Omental fat pad (tissue), 4 donors: ENCODE data around the gene SLC16A13. TPM values are rescaled to one million over a fixed set of nuclear protein-coding genes. Genes with fewer than 3 reads are reported as not detected.

Experiments used
- ATAC-seq: fragments of 150-250 bp; one replicate; pipeline ENCODE4 v1.9.1; 2016; ENCODE audit warnings: mild to moderate bottlenecking, moderate library complexity; ENCODE audit not compliant: low FRiP score
- DNase-seq: peaks from one replicate; pipeline ENCODE4 v3.0.0-alpha.2; 2019; ENCODE audit warnings: low spot score
- total RNA-seq, 4 donors: library from RNA; depleted of rRNA; stranded (reverse); fragments of >200 nt; gene quantifications; one replicate each; pipeline ENCODE4 v1.1.0, GENCODE V29; 2016
- TF ChIP-seq, protein P1 (sequence below), 3 donors: fragments of 450-650 bp; IDR thresholded peaks; one replicate each; pipeline ENCODE4 v1.5.1; 2016 to 2017; ENCODE audit warnings: antibody characterized with exemption in 3 of 3, mild to moderate bottlenecking in 3 of 3, moderate library complexity in 2 of 3

The SLC16A13 gene
- total RNA-seq, 4 donors from 2014 or later: 0.74 to 2.2 (median 1.5) TPM

DNA sequence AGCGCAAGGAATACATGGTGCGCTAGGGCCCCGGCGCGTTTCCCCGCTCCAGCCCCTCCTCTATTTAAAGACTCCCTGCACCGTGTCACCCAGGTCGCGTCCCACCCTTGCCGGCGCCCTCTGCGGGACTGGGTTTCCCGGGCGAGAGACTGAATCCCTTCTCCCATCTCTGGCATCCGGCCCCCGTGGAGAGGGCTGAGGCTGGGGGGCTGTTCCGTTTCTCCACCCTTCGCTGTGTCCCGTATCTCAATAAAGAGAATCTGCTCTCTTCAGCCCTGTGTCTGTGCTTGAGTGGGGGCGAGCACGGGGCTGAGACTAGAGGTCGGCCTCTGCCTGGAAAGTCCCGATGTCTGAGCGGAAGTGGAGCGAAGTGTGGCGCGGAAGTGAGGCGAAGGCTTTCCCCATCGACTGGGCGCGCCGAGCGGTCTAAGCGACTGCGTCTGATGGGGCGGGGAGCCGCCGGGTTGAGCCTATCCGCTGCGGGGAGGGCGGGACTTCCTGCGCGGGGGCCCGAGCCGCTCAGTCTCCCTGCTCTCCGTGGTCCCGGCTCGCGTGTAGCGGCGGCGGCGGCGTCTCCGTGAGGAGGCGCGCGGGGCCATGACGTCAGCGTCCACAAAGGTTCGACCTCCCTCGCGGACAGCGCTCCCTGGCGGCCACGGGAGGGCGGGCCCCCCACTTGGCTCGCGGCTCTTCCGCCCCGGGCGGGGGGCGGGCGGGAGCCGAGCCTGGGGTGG, 21.4 kb upstream of the SLC16A13 start:
- DNase-seq (peak; percentile 90), ATAC-seq (peak; percentile 95)
- TF ChIP-seq, protein P1, sequence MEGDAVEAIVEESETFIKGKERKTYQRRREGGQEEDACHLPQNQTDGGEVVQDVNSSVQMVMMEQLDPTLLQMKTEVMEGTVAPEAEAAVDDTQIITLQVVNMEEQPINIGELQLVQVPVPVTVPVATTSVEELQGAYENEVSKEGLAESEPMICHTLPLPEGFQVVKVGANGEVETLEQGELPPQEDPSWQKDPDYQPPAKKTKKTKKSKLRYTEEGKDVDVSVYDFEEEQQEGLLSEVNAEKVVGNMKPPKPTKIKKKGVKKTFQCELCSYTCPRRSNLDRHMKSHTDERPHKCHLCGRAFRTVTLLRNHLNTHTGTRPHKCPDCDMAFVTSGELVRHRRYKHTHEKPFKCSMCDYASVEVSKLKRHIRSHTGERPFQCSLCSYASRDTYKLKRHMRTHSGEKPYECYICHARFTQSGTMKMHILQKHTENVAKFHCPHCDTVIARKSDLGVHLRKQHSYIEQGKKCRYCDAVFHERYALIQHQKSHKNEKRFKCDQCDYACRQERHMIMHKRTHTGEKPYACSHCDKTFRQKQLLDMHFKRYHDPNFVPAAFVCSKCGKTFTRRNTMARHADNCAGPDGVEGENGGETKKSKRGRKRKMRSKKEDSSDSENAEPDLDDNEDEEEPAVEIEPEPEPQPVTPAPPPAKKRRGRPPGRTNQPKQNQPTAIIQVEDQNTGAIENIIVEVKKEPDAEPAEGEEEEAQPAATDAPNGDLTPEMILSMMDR (IDR thresholded peaks at IDR 0.05): no peak

DNA sequence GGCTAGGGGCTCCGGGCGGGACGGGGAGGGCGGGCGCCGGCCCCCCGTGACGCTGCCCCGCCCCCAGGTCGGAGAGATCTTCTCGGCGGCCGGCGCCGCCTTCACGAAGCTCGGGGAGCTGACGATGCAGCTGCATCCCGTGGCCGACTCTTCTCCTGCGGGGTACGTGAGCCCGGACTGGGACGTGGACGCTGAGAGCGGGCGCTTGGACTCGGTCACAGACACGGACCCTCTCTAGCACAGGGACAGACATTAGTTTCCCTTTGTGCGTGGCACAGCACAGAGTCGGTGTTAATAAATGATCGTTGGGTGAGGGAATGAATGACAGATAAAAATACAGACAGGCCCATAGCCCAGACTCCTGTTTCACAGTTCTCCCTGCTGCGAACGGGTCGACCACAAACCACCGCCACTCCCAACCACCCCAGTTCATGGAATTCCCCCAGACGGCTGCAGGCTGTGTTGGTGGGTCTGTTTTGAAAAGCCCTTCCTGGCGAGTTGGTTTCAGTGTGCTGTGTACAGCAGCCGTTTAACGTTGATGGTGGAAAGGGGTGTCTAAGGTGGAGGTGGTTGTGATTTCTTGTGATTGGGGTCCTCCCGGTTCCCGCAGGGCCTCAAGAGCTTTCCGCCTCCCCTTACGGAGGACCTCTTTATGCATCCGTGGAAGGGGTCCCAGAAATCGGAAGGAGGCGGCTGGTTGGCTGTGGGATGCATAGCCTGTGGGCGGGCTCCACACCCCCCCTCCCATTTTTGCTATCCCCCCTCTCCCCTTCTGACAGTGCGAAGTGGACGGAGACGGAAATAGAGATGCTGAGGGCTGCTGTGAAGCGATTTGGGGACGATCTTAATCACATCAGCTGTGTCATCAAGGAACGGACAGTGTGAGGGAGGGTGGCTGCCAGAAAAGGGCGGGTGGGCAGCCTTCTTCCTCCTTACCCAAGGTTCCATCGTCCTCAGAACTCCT, 20.5 kb upstream of the SLC16A13 start:
- TF ChIP-seq, protein P1 (IDR thresholded peaks at IDR 0.05): no peak
- no peak for DNase-seq
- peak; percentile 0 for ATAC-seq

DNA sequence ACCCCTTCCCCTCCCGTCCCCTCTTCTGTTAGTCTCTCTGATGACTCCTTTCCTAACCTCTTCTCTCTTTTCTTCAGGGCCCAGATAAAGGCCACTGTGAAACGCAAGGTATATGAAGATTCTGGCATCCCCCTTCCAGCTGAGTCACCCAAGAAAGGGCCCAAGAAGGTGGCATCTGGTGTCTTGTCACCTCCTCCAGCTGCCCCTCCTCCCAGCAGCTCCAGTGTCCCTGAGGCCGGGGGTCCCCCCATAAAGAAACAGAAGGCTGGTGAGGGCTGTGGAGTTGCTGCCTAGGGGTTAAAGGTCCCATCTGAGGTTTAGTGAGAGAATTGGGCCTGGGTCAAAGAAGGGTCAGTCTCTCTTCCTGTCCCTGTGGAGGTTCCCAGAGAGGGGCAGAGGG, 19.4 kb upstream of the SLC16A13 start:
- no peak for ATAC-seq
- DNase-seq: no peak
- TF ChIP-seq, protein P1 (IDR thresholded peaks at IDR 0.05): no peak

DNA sequence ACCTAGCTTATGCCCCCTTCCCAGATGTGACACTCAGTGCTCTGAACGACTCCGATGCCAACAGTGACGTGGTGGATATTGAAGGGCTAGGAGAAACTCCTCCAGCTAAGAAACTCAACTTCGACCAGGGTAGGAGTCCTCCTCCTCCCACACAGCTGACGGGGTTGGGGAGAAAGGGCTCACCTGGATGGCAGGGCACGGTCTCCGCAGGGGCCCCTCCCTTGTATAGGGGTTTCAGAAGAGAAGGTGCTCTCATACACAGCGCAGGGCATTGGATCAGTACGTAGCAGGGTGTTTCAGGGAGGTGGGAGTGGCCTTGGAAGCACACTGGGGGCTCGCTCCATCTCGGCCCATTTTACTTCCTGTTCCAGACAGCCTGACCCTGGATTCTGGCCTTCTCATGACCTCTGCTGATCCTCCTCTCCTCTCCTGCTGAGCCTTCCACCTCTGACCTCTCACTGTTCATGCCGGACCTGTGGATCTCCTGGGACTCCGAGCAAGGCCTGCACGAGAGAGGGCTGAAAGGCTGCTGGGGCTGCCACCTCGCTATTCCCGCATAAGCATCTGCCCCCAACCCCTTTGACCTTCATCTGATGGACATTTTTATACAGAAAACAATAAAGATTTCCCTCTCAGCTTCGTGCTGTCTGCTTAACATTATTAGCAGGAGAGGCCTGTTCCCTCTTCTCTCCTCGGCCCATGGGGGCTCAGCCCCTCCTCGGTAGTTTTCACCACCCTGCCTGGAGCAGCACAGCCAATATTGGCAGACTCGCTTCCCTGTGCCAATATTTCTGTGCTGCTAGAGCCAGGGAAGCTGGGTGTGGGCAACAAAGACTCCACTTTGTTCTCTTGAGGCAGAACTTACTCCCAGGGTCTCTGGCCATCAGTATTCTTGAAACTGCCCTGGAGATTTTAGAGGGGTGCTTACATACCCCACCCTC, 18.7 kb upstream of the SLC16A13 start:
- TF ChIP-seq, protein P1 (IDR thresholded peaks at IDR 0.05): no peak

DNA sequence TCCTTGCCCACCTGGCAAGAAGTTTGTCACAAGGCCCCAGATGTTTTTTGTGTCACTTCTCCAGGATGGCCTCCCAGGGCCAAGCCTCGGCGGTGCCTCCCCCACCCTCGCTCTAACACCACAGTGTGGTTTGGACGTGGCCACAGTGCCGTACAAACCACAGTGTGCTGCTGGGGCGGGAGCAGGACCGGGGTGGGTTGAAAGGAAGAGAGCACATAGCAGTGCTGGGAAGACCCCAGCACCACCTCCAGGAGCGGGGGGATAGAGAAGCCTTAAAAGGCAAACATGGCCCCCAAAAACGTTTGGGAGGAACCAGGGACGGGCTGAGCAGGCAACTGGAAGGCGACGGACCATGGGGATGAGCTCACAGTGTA, 18.0 kb upstream of the SLC16A13 start:
- TF ChIP-seq, protein P1 (IDR thresholded peaks at IDR 0.05): no peak
- DNase-seq (no peak), ATAC-seq (no peak)

More for the DNA sequence above, 18.7 kb upstream of the SLC16A13 start:
- ATAC-seq: no peak
- DNase-seq: no peak

DNA sequence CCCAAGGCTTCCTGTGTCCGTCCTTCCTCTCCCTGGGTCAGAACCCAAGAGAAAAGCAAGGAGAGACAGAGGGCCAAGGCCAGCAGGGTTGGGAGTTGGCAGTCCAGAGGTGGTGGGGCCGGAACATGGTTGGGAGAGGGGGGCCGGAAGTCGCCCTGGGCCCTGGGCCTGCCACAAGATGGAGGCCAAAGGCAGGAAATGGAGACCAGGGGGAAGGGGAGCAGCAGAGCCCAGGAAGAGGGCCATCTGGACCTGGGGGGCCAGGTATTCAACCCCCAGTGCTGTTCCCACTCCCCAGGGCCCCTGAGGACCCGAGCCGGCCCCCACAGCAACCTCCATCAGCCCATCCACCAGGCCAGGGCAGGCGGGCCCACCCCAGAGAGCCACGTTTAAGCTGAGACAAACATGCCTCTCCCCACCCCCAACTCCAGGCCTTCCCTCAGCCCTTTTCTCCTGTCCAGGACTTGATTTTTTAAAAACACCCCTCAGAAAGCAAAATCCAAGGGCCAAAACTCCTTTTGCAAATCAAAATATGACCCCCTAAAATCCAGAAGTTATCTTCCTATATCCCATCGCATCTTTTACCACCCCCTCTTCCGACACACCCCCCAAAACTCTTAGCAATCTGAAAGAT, 17.4 kb upstream of the SLC16A13 start:
- TF ChIP-seq, protein P1 (IDR thresholded peaks at IDR 0.05): no peak
- ATAC-seq (no peak), DNase-seq (no peak)
